DMS 273 treated with DMSO at 0.1 percent for 48 hours (cell line): Measurements from ENCODE around the gene UAP1L1.

ENCODE experiments used
- DNase-seq: peaks from one replicate; lab custom pipeline; 2025; lab: John Stamatoyannopoulos, UW

The UAP1L1 gene

GRCh38 chr9:137097761-137098462 lies 20.6 kb downstream of the UAP1L1 start:
- no peak for DNase-seq

- no peak for DNase-seq
Measured at GRCh38 chr9:137099231-137099630, 21.9 kb downstream of the UAP1L1 start.

GRCh38 chr9:137103206-137103999 lies 26.1 kb downstream of the UAP1L1 start:
- no peak for DNase-seq

GRCh38 chr9:137105814-137106661 lies 28.7 kb downstream of the UAP1L1 start:
- no peak for DNase-seq

- no peak for DNase-seq
Measured at GRCh38 chr9:137106662-137107250, 29.4 kb downstream of the UAP1L1 start.

GRCh38 chr9:137107312-137107921 lies 30.1 kb downstream of the UAP1L1 start:
- DNase-seq, result no peak

GRCh38 chr9:137107982-137108381 lies 30.7 kb downstream of the UAP1L1 start:
- no peak for DNase-seq

GRCh38 chr9:137108608-137109249 lies 31.4 kb downstream of the UAP1L1 start:
- no peak for DNase-seq

GRCh38 chr9:137109250-137110146 lies 32.2 kb downstream of the UAP1L1 start:
- DNase-seq, result no peak

- no peak for DNase-seq
Measured at GRCh38 chr9:137110147-137110910, 33.0 kb downstream of the UAP1L1 start.

GRCh38 chr9:137110911-137111787 lies 33.8 kb downstream of the UAP1L1 start:
- no peak for DNase-seq

- no peak for DNase-seq
Measured at GRCh38 chr9:137111788-137112563, 34.7 kb downstream of the UAP1L1 start.

GRCh38 chr9:137112564-137113384 lies 35.5 kb downstream of the UAP1L1 start:
- DNase-seq, result no peak

GRCh38 chr9:137113385-137114159 lies 36.3 kb downstream of the UAP1L1 start:
- DNase-seq, result no peak

- no peak for DNase-seq
Measured at GRCh38 chr9:137114220-137114612, 36.9 kb downstream of the UAP1L1 start.
